NCI-H1930 (cell line): Measurements from ENCODE around the gene TMEM74B.

Experiments
- DNase-seq, 2 experiments: peaks; one replicate each; lab custom pipeline; 2025; lab: John Stamatoyannopoulos, UW

The TMEM74B gene

DNA sequence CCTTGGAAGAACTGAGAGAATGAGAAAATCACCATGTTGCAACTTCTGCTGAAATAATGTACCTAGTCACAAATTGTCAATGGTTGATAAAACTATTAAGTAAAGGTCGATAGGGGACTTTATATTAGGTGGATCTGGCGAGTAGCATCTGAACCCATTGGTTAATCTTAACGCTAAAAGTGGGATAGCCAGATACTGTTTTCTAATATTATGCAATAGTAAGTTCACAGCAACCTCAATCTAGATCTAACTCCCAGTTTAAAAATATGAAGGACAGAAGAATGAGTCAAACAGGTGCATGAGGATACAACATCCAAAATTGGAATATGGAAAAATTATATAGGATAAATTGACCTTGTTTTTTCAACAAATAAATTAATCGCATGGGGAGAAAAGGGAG is 47.5 kb downstream of the TMEM74B start:
- DNase-seq: no peak

DNA sequence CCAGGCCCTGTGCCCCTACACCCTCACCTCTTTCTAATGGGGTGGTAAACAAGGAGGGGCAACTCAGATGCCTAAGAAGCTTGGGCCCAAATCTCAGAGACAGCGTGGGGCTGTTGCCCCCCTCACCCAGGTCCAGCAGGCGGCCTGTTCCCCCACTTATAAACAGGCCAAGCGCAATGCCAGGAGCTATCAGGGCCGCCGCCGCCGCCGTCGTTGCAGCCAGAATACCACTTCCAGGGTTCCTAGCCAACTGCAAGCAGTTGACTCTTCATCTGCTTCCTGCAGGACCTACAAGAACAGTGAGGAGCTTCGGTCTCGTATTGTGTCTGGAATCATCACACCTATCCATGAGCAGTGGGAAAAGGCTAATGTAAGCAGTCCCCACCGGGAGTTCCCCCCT is 49.9 kb downstream of the TMEM74B start:
- DNase-seq: no peak

GRCh38 chr20:1134355-1134754 is 50.4 kb downstream of the TMEM74B start:
- no peak for DNase-seq

GRCh38 chr20:1131354-1131753 is 53.4 kb downstream of the TMEM74B start:
- no peak for DNase-seq

GRCh38 chr20:1130847-1131246 is 53.9 kb downstream of the TMEM74B start:
- no peak for DNase-seq
